Measurements from ENCODE around the gene MICALL2.

Gene MICALL2

GRCh38 chr7:1461646-1462375 lies 2.5 kb upstream of the MICALL2 start:
- DNase-seq (ENCODE audit: low read depth) = no peak
- no peak for TF ChIP-seq CTCF (IDR thresholded peaks at IDR 0.05; ENCODE audit: control insufficient read depth, extremely low read depth, insufficient read depth)
- no peak overlapping the region for H3K4me3 ChIP-seq (ENCODE audit: low read depth, low read length)

- TF ChIP-seq CTCF (IDR thresholded peaks at IDR 0.05; ENCODE audit: control insufficient read depth, extremely low read depth, insufficient read depth) = no peak
These were observed 1.8 kb upstream of the MICALL2 start for GRCh38 chr7:1460821-1461645.

GRCh38 chr7:1459920-1460820 lies 900 bp upstream of the MICALL2 start:
- no peak for DNase-seq (ENCODE audit: low read depth)
- TF ChIP-seq CTCF (IDR thresholded peaks at IDR 0.05; ENCODE audit: control insufficient read depth, extremely low read depth, insufficient read depth) = no peak
- H3K4me3 ChIP-seq (ENCODE audit: low read depth, low read length) = no peak overlapping the region

More at GRCh38 chr7:1460821-1461645, 1.8 kb upstream of the MICALL2 start:
- no peak overlapping the region for H3K4me3 ChIP-seq (ENCODE audit: low read depth, low read length)
- DNase-seq (ENCODE audit: low read depth) = no peak

GRCh38 chr7:1459512-1459892 lies 232 bp upstream of the MICALL2 start:
- no peak for TF ChIP-seq CTCF (IDR thresholded peaks at IDR 0.05; ENCODE audit: control insufficient read depth, extremely low read depth, insufficient read depth)
- H3K4me3 ChIP-seq (ENCODE audit: low read depth, low read length) = peak overlapping the region; percentile 79
- DNase-seq (ENCODE audit: low read depth) = peak; percentile 90

- TF ChIP-seq CTCF (IDR thresholded peaks at IDR 0.05; ENCODE audit: control insufficient read depth, extremely low read depth, insufficient read depth) = no peak
- H3K4me3 ChIP-seq (ENCODE audit: low read depth, low read length) = peak overlapping the region; percentile 79
- no peak for DNase-seq (ENCODE audit: low read depth)
These were observed 1.2 kb downstream of the MICALL2 start for GRCh38 chr7:1457949-1458682.
